Parathyroid adenoma (tissue), 2 donors: Measurements from ENCODE around the gene ADAM12.
"Not testable (repeated sequence)": the region's sequence is repeated elsewhere in the genome, so short reads cannot be mapped to it uniquely, and the experiment has no call there.

Experiments used
- H2AFZ ChIP-seq: fragments of 300-600 bp; sonication (generic); one replicate; pipeline ENCODE4 v1.7.0; 2017; ENCODE audit warnings: antibody characterized with exemption, mild to moderate bottlenecking
- H3K27ac ChIP-seq: fragments of 300-600 bp; sonication (generic); one replicate; pipeline ENCODE4 v1.7.0; 2017
- H3K27me3 ChIP-seq: fragments of 300-600 bp; sonication (generic); one replicate; pipeline ENCODE4 v1.7.0; 2017; ENCODE audit warnings: low read length; ENCODE audit not compliant: control insufficient read depth, insufficient read depth
- H3K36me3 ChIP-seq: fragments of 300-600 bp; sonication (generic); one replicate; pipeline ENCODE4 v1.7.0; 2017; ENCODE audit warnings: low read length; ENCODE audit not compliant: control insufficient read depth, insufficient read depth
- H3K4me1 ChIP-seq: fragments of 300-600 bp; sonication (generic); one replicate; pipeline ENCODE4 v1.7.0; 2017; ENCODE audit warnings: control low read depth
- H3K4me2 ChIP-seq: fragments of 300-600 bp; sonication (generic); one replicate; pipeline ENCODE4 v1.7.0; 2017; ENCODE audit warnings: low read length
- H3K4me3 ChIP-seq: fragments of 300-600 bp; sonication (generic); one replicate; pipeline ENCODE4 v1.7.0; 2017; ENCODE audit warnings: low read depth, low read length
- H3K79me2 ChIP-seq: fragments of 300-600 bp; sonication (generic); one replicate; pipeline ENCODE4 v1.7.0; 2017; ENCODE audit warnings: control low read depth
- H3K9ac ChIP-seq: fragments of 300-600 bp; sonication (generic); one replicate; pipeline ENCODE4 v1.7.0; 2017; ENCODE audit warnings: mild to moderate bottlenecking
- H3K9me3 ChIP-seq: fragments of 300-600 bp; sonication (generic); one replicate; pipeline ENCODE4 v1.7.0; 2017; ENCODE audit warnings: low read length; ENCODE audit not compliant: control insufficient read depth
- TF ChIP-seq, protein P1 (sequence below): fragments of 300-600 bp; sonication (generic); IDR thresholded peaks from one replicate; pipeline ENCODE4 v1.7.0; 2017; ENCODE audit warnings: antibody characterized with exemption, mild to moderate bottlenecking
- donor health status: primary hyperparathyroidism.

The ADAM12 gene

DNA sequence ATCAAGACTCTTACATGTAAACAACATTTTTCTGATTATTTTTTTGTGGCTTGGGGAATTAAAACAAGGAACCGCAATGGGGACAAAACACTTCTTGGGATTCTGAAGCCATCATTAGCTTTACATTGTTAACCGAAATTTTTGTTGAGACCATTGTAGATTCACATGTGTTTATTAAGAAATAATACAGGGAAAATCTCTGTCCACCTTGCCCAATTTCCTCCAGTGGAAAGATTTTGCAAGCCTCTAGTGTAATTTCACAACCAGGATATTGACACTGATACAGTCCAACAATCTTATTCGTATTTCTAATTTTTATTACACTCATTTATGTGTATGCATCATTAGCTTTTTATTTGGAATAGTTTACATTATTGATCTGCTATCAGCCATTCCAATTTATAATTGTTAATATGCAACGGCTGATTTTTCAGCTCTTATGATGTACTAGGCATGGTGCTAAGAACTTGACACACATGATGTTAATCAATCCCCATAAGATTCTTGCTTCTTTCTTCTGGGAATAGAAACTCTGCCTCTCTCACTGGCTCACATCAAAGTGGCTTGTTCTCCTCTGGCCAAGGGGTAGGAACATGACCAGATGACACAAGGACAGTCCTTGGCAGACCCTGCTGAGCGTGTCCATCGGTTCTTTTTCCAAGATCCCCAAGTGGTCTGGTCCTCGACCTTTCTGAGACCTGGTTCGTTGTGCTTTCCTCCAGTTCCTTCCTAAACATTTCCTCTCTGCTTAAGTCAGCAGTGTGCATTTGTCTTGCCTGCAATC lies 137.6 kb downstream of the ADAM12 start:
- Histone ChIP-seq H3K36me3 (no peaks in the 10 kb centered on the region), H2AFZ (no peak overlapping the region), H3K9me3 (no peaks in the 10 kb centered on the region), H3K4me3 (no peak overlapping the region), H3K4me2 (no peak overlapping the region), H3K27ac (no peak overlapping the region), H3K9ac (no peak overlapping the region), H3K4me1 (no peaks in the 10 kb centered on the region), H3K27me3 (no peaks in the 10 kb centered on the region), H3K79me2 (no peaks in the 10 kb centered on the region)
- TF ChIP-seq, protein P1, sequence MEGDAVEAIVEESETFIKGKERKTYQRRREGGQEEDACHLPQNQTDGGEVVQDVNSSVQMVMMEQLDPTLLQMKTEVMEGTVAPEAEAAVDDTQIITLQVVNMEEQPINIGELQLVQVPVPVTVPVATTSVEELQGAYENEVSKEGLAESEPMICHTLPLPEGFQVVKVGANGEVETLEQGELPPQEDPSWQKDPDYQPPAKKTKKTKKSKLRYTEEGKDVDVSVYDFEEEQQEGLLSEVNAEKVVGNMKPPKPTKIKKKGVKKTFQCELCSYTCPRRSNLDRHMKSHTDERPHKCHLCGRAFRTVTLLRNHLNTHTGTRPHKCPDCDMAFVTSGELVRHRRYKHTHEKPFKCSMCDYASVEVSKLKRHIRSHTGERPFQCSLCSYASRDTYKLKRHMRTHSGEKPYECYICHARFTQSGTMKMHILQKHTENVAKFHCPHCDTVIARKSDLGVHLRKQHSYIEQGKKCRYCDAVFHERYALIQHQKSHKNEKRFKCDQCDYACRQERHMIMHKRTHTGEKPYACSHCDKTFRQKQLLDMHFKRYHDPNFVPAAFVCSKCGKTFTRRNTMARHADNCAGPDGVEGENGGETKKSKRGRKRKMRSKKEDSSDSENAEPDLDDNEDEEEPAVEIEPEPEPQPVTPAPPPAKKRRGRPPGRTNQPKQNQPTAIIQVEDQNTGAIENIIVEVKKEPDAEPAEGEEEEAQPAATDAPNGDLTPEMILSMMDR: no peak

DNA sequence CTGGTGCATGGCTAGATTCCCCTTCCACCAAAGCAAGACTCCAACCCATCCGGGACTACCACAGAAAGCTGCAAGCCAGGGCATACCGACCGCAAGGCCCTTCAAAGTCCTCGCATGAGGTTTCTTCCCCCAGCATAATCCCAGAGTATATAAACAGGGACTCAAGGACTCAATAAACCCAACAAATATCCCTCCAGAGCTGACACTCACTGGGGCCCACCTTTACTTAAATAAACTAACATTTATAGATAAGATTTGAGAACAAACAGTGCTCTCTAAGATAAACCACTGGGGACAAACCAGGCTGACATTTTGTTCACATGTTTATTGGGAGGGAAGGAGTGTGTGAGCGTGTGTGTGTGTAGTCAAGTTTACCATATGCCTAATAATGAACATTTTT lies 138.2 kb downstream of the ADAM12 start:
- Histone ChIP-seq H3K36me3 (no peaks in the 10 kb centered on the region), H3K9me3 (no peaks in the 10 kb centered on the region), H3K27me3 (no peaks in the 10 kb centered on the region), H3K4me2 (no peak overlapping the region), H3K27ac (no peak overlapping the region), H3K4me3 (no peak overlapping the region), H3K79me2 (no peaks in the 10 kb centered on the region), H3K4me1 (no peaks in the 10 kb centered on the region), H2AFZ (no peak overlapping the region), H3K9ac (no peak overlapping the region)
- TF ChIP-seq, protein P1: no peak

DNA sequence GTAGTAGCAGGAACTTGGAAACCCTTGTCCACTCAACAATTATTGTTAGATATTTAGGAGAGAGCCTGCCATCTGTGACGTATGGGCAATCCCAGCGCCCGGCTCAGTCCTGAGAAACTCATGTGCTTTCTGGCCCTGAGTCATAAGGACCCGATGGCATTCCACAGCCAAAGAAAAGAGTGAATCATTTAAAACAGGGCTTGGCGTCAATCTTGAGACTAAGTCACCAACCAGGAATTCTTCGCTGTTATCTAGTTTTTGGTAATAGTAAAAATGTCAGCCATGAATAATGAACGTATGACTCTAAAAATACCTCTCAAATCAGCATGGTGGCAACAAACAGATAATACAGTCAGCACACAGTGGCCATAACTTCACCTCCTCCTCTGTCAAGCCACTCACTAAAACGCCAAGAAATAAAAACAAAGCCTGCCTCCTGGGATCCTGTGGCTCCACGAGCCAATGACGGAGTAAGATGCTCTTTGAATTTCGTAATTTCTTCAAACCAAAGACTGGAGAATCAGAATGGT lies 140.8 kb downstream of the ADAM12 start:
- no peak overlapping the region for H3K9ac ChIP-seq
- TF ChIP-seq, protein P1: no peak
- no peaks in the 10 kb centered on the region for H3K36me3 ChIP-seq
- H3K4me3 ChIP-seq: no peak overlapping the region
- no peak overlapping the region for H3K4me2 ChIP-seq
- no peaks in the 10 kb centered on the region for H3K9me3 ChIP-seq
- no peaks in the 10 kb centered on the region for H3K4me1 ChIP-seq
- H2AFZ ChIP-seq: no peak overlapping the region
- H3K79me2 ChIP-seq: no peaks in the 10 kb centered on the region
- no peak overlapping the region for H3K27ac ChIP-seq
- H3K27me3 ChIP-seq: no peaks in the 10 kb centered on the region

DNA sequence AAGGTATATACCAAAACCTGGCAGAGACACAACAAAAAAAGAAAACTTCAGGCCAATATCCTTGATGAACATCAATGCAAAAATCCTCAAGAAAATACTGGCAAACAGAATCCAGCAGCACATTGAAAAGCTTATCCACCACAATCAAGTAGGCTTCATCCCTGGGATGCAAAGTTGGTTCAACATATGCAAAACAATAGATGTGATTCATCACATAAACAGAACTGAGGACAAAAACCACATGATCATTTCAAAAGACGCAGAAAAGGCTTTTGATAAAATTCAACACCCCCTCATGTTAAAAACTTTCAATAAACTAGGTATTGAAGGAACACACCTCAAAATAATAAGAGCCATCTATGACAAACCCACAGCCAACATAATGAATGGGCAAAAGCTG lies 141.9 kb downstream of the ADAM12 start:
- H3K36me3 ChIP-seq, H3K27ac ChIP-seq, H3K79me2 ChIP-seq, H2AFZ ChIP-seq, H3K4me3 ChIP-seq, H3K4me2 ChIP-seq, H3K9ac ChIP-seq, H3K9me3 ChIP-seq, H3K4me1 ChIP-seq, H3K27me3 ChIP-seq: not testable (repeated sequence)

DNA sequence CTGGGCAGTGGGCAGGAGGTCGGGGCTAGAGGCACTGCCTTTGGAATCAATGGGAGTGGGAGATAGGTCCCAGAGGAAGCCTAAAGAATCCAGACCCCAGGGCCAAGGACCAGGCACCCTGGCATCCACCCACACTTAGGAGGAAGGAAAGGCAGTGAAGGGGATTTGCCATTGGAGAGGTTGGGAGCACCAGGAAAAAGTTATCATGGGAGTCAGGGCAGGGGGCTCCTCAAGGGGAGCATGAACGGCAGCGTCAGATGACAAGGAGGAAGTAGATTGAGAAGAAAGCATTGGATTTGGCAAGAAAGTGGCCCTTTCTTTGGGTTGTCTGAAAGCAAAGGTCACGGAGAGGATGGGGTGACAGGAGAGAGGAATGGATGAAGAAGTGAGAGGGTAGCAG lies 142.8 kb downstream of the ADAM12 start:
- TF ChIP-seq, protein P1: no peak

More for the DNA sequence above, 142.8 kb downstream of the ADAM12 start:
- H2AFZ ChIP-seq: no peak overlapping the region
- no peak overlapping the region for H3K27ac ChIP-seq
- no peaks in the 10 kb centered on the region for H3K27me3 ChIP-seq
- H3K4me1 ChIP-seq: no peaks in the 10 kb centered on the region
- no peak overlapping the region for H3K9ac ChIP-seq
- H3K4me2 ChIP-seq: no peak overlapping the region
- no peaks in the 10 kb centered on the region for H3K9me3 ChIP-seq
- no peaks in the 10 kb centered on the region for H3K79me2 ChIP-seq
- no peaks in the 10 kb centered on the region for H3K36me3 ChIP-seq
- H3K4me3 ChIP-seq: no peak overlapping the region
